Upper lobe of left lung (tissue), 4 donors: ENCODE measurements around the gene BFSP2.

Source experiments
- CTCF ChIP-seq, 6 experiments: fragments of 450-650 bp in 4 of 6; fragments of 200-600 bp in 2 of 6; sonication (generic) in 2 of 6; IDR thresholded peaks; one replicate each; pipeline ENCODE4 v1.5.1; 2016 to 2019; ENCODE audit warnings: antibody characterized with exemption in 6 of 6
- POLR2A ChIP-seq, 4 donors: fragments of 450-650 bp; IDR thresholded peaks; one replicate each; pipeline ENCODE4 v1.5.1; 2016 to 2017; ENCODE audit warnings: antibody characterized with exemption in 4 of 4, mild to moderate bottlenecking in 2 of 4
- POLR2AphosphoS5 ChIP-seq, 2 donors: sonication (generic); formaldehyde crosslinking; IDR thresholded peaks; one replicate each; pipeline ENCODE4 v1.5.1; 2017; ENCODE audit warnings: antibody characterized with exemption in 2 of 2

- TF ChIP-seq CTCF (IDR thresholded peaks at IDR 0.05) (no peak), POLR2AphosphoS5 (IDR thresholded peaks at IDR 0.05) (no peak), POLR2A (IDR thresholded peaks at IDR 0.05) (no peak)
Measured at GRCh38 chr3:133447750-133448477, 48.1 kb downstream of the BFSP2 start.
